HG03045 (cell line): ENCODE data around the gene BCL2L2.

ENCODE experiments used
- ATAC-seq: cut with Tn5 transposase; IDR thresholded peaks from one replicate; pipeline ENCODE4 v1.9.1; 2021; ENCODE audit warnings: mild to moderate bottlenecking, moderate library complexity; ENCODE audit not compliant: unreplicated experiment

BCL2L2 gene

GRCh38 chr14:23352506-23353432 lies 46.1 kb downstream of the BCL2L2 start, which contains the start of gene SLC22A17:
TSS of gene SLC22A17 (minus strand) at chr14:23352887.
- no peak for ATAC-seq

GRCh38 chr14:23353433-23353780 lies 46.8 kb downstream of the BCL2L2 start:
- ATAC-seq = no peak

- no peak for ATAC-seq
Measured at GRCh38 chr14:23354990-23355389, 48.4 kb downstream of the BCL2L2 start.

GRCh38 chr14:23355871-23356435 lies 49.3 kb downstream of the BCL2L2 start:
- no peak for ATAC-seq

- ATAC-seq = no peak
Measured at GRCh38 chr14:23356662-23357061, 50.0 kb downstream of the BCL2L2 start.

- no peak for ATAC-seq
Measured at GRCh38 chr14:23357261-23357660, 50.6 kb downstream of the BCL2L2 start.

- no peak for ATAC-seq
Measured at GRCh38 chr14:23358042-23358441, 51.4 kb downstream of the BCL2L2 start.

GRCh38 chr14:23358553-23359166 lies 52.0 kb downstream of the BCL2L2 start:
- ATAC-seq = no peak

GRCh38 chr14:23359167-23359626 lies 52.6 kb downstream of the BCL2L2 start:
- ATAC-seq = no peak

GRCh38 chr14:23359722-23360447 lies 53.3 kb downstream of the BCL2L2 start:
- no peak for ATAC-seq

- ATAC-seq = no peak
Measured at GRCh38 chr14:23360496-23360895, 53.9 kb downstream of the BCL2L2 start.

- ATAC-seq = no peak
Measured at GRCh38 chr14:23361320-23361719, 54.7 kb downstream of the BCL2L2 start.
